ENCODE data around the gene NFATC2.
"Not testable (repeated sequence)": the region's sequence is repeated elsewhere in the genome, so short reads cannot be mapped to it uniquely, and the experiment has no call there.

Gene NFATC2

GRCh38 chr20:51542571-51543421, at the start of gene NFATC2:
Gene NFATC2, minus strand, starts transcription at chr20:51542719. Its CDS starts 220 bp downstream, at chr20:51542499.
- no peak for DNase-seq (ENCODE audit: low read depth)

DNA sequence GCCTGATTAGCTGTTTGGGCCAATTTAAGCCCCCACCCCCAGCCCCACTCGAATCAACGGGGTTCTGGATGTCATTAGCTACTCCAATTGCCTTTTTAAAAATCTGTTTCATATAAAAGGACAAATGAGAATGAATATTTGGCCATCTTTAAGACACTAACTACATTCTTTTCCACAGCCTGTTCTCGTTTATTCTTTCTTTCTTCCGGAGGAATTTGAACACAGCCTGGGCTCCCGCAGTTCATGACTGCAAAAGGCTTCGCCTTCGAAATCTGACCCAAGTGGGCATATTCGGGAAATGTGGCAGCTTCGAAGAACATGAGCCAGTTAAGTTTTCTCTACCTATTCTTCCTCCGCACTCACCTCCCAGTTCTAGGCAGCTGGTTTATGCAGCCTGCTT, 49.4 kb upstream of the NFATC2 start:
- DNase-seq (ENCODE audit: low read depth): no peak

GRCh38 chr20:51588762-51589161, 46.2 kb upstream of the NFATC2 start:
- no peak for DNase-seq (ENCODE audit: low read depth)

- no peak for DNase-seq (ENCODE audit: low read depth)
Observed at GRCh38 chr20:51587145-51587544, 44.6 kb upstream of the NFATC2 start.

- no peak for DNase-seq (ENCODE audit: low read depth)
Observed at GRCh38 chr20:51586005-51586440, 43.5 kb upstream of the NFATC2 start.

DNA sequence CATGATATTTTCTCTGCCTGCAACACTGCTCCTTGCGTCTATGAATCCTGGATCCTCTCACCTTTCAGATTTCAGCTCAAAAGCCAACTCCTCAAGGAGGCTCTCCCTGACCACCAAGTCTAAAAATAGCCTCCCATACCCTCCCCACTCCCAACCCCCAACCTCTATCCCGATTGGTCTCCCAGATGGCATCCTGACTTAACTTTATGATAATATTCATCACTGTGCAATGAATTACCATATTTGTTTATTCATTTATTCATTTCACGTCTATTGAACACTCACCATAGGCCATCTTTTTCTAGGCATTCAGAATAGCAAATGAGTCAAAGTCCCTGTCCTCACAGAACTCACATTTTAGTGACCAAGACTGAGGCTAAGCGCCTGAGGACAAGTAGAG, 42.6 kb upstream of the NFATC2 start:
- DNase-seq (ENCODE audit: low read depth): no peak

DNA sequence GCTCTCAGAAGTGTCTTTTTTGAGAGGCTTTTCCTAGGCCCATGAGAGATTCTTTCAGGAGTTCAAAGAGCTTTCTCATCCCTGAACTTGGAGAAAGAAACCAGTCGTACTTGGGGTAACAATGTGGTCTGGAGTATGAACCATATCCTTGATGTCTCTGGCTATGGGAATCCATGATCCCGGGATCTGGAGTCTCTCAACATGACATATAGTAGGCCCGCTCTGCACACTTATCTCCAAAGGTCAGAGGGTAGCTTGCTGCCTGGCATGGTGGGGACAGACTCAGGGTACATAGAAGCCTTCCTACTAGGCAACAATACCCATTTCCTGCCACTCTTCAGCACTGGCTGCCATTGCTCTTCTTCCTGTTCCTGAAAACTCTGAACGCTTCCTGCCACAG, 42.2 kb upstream of the NFATC2 start:
- DNase-seq (ENCODE audit: low read depth): no peak

DNA sequence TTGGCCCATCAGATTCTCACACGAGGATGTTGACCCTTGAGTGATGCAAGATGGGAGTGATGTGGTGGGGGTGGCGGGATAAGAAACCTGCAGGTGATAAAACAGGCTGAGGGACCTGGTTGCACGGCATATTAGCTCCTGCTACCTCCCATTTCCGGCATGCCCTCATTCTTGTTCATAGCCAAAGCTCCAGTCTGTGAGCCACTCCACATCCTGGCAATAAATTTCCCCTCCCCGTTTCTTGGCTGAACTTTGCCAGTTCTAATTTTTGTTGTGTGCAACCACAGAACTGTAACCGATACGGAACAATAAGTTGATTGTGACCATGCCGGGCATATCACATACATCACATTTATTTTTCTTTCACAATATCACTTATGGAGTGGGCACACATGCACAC, 41.6 kb upstream of the NFATC2 start:
- no peak for DNase-seq (ENCODE audit: low read depth)

DNA sequence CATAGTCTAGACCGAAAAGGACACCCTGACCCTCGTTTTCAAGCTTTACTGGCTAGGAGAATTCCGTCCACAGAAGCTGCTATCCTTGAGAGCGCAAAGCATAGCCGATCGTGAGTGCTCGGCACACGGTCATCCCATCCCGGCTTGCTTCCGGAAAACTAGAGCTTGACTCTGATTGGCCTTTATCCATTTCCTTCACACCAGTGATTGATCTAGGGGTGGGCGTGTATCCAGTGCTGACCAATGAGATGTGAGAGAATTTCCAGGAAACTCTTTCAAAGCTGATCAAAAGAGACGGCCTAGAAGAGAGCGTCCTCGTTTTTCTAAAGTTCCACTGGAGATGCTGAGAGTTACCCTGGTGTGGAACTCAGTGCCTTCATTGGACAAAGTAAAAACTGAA, 41.0 kb upstream of the NFATC2 start:
- DNase-seq (ENCODE audit: low read depth): no peak

DNA sequence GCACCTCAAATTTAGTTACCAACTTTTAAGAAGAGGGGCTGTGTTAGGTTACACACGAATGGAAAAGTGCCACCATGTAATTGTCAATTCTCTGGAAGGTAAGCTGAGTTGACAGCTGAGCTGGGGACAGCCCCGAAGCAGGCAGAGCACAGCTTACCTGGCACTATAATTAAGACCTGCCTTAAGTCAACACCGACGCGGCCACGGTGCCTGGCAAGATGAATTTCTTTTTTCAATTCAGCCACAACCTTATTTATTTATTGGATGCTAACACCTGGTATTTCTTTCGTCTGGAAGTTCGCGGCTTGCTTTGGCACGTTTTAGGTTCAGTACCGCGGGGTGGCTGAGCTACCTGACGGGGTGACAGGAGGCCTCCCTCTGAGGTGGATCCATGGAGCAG, 40.6 kb upstream of the NFATC2 start:
- DNase-seq (ENCODE audit: low read depth): no peak

DNA sequence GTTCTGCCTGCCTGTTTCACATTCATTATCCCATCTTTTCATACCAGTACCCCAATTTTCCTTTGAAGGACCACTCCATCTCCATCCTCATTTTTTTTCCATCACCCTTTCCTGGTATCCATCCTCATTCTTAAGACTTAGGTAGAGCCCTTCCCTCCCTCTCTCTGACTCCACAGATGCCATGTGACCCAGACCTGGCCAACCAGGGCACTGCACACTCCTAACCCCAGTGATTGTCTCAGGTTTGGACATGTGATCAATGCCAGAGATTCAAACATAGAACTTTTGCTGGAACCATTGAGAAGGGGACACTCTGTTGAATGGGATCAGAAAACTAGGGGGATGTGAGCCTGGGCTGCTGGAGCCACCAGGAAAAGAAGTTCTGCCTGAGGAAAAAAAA, 39.1 kb upstream of the NFATC2 start:
- no peak for DNase-seq (ENCODE audit: low read depth)

DNA sequence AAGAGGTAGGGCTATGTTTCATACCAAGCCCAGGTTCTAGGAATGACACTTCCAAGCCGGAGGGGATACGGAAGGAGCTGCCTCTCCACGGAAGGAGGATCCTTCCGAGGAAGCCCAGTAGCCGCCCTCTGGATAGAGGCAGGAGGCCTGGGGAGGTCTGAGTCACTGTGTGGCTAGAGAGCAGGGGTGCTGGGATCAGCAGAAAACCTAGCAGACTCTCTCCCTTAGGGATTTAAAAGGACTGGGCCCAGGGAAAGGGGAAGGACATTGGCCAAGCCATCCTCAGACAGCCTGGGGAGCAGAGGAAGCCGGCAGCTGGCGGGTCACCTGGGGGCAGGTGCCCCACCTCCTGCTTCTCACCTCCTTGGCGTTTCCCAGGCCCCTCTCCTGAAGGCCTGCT, 36.6 kb upstream of the NFATC2 start:
- DNase-seq (ENCODE audit: low read depth): no peak

DNA sequence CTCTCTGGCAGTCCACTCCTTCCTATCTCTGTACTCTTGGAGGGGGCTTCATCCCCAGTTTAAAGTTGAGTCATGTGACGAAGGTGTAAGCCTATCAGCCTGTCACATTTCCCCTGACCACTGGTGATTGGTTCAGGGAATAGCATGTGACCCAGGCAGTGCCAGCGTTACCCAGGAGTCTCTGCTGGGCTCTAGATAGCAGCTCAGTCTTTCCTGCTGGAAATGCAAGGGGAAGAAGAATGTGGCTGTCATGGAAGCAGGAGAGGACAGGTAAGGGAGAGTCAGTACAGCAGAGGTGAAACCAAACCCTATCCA, 35.6 kb upstream of the NFATC2 start:
- DNase-seq (ENCODE audit: low read depth): no peak

GRCh38 chr20:51577432-51578144, 35.1 kb upstream of the NFATC2 start:
- DNase-seq (ENCODE audit: low read depth): no peak

- no peak for DNase-seq (ENCODE audit: low read depth)
Observed at GRCh38 chr20:51575486-51575885, 33.0 kb upstream of the NFATC2 start.

- DNase-seq (ENCODE audit: low read depth): no peak
Observed at GRCh38 chr20:51574248-51575033, 31.9 kb upstream of the NFATC2 start.

DNA sequence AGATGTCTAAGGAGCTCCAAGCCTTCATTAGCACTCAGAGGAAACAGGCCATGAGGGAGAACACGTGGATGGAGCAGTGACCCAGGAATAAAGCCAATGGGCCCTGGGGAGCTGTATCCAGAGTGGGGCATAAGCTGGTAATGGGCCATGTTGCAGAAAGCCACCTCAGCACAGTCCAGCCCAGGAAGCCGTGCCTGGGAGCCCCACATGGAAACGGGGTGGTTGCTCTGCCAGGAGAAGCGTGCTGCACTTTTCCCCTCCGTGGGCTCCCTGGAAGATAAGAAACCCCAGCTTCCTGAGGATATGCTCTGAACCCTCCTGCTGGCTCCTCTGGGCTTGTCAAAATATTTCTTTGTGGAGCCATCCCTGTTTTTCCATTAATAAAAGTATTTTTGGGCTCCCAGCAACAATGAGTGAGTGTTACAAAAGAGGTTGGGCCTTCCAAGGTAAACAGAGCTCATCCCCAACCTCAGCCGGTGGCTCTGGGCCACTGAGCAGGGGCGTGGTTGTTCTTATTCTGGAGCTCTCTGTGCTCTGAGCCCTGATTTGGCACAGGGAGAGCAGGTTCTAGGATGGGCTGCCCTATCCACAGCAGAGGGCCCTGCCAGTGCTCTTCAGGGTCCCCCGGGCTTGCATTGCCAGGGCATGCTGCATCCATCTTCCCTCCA, 31.2 kb upstream of the NFATC2 start:
- DNase-seq (ENCODE audit: low read depth): peak; percentile 66

DNA sequence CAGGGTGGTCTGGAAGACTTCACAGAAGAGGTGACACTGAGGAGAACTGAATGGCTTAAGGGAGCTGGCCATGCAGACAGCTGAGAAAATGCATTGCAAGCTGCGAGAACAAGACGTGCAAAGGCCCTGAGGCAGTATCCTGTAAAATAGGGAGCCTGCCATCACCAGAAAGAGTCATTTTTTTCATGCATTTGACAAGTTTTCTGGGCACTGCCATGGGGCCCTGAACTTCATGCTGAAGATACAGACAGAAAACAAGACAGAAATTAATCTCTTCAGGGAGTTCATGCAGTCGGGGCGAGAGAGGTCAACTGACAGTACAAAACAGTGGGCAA, 28.9 kb upstream of the NFATC2 start:
- DNase-seq (ENCODE audit: low read depth): no peak

DNA sequence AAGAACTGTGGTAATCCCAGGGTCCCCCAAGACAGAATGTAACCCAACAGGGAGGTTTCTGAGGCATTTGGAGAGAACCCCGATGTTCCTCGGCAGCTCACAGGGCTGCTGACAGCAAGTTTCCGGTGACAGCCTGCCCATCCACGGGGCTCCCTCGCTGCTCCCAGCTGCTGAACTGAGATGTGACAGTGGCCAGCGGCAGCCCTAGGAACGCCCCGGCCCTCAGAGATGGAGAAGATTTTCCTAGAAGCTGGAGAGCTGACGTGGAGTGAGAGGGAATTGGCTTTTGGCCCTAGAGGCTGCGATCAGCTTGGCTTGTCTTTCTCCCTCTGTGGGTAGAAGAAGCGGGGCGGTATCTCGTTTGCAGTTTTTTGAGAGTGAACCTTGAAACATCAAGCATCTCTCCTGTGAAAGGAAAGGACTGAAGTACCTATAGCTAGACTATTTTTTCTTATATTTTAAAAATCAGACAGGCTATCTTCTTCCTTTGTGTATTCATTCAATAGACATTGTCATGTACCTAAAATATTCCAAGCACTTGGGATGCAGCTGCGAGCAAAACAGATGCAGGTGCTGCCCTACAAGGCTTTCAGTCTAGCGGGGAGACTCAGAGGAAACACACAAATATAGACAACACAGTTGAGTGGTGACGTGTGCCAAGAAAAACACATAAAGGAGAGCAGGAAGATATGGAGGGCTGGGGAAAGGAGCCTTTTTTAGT, 28.4 kb upstream of the NFATC2 start:
- DNase-seq (ENCODE audit: low read depth): no peak

GRCh38 chr20:51569815-51570738, 27.6 kb upstream of the NFATC2 start:
- DNase-seq (ENCODE audit: low read depth): no peak

- not testable (repeated sequence) for DNase-seq (ENCODE audit: low read depth)
Observed at GRCh38 chr20:51568533-51568932, 26.0 kb upstream of the NFATC2 start.

Measured in stromal cell of bone marrow (primary cell).